Mesenteric fat pad (tissue), 1 donor: Measurements from ENCODE around the gene ZNF646. TPM values are rescaled to one million over a fixed set of nuclear protein-coding genes. Genes with fewer than 3 reads are reported as not detected.
A peak's percentile ranks its signal among the peaks of the same experiment; 100 is the strongest.

Experiments
- DNase-seq: peaks from one replicate; pipeline ENCODE4 v3.0.0-alpha.2; 2020; ENCODE audit warnings: low spot score
- total RNA-seq: library from RNA; stranded (reverse); fragmentation: NEBNext Ultra II Directional; extraction: Animal tissue kit (Norgen Biotek cat#: 25700); gene quantifications from one replicate; pipeline ENCODE4 v1.2.1, GENCODE V29; 2021
- donor health status: DM: yes; HTN: yes; CAD: no.

ZNF646 gene
- total RNA-seq, 1 donor from 2014 or later: 11.9 TPM

GRCh38 chr16:31106509-31107464 is 32.6 kb downstream of the ZNF646 start:
- no peak for DNase-seq

- DNase-seq: no peak
Measured at GRCh38 chr16:31107465-31107867, 33.2 kb downstream of the ZNF646 start.

- no peak for DNase-seq
Measured at GRCh38 chr16:31108035-31108793, 34.0 kb downstream of the ZNF646 start, which contains the start of gene BCKDK. TSS of gene BCKDK (plus strand) at chr16:31108386. CDS start at chr16:31109224, 838 bp downstream.

- DNase-seq: no peak
Measured at GRCh38 chr16:31108794-31109558, 34.8 kb downstream of the ZNF646 start.

- no peak for DNase-seq
Measured at GRCh38 chr16:31109622-31110021, 35.4 kb downstream of the ZNF646 start.

GRCh38 chr16:31110106-31111034 is 36.1 kb downstream of the ZNF646 start:
- DNase-seq: no peak

GRCh38 chr16:31111881-31112466 is 37.8 kb downstream of the ZNF646 start:
- DNase-seq: no peak

- DNase-seq: no peak
Measured at GRCh38 chr16:31112711-31113110, 38.5 kb downstream of the ZNF646 start.

- no peak for DNase-seq
Measured at GRCh38 chr16:31113121-31114120, 39.2 kb downstream of the ZNF646 start.

GRCh38 chr16:31114468-31114867 is 40.2 kb downstream of the ZNF646 start:
- no peak for DNase-seq

- DNase-seq: peak; percentile 100
Measured at GRCh38 chr16:31117384-31118222, 43.4 kb downstream of the ZNF646 start, which contains the start of gene KAT8. TSS of gene KAT8 (plus strand) at chr16:31117664. CDS start at chr16:31117682, 18 bp downstream.

GRCh38 chr16:31118223-31119155 is 44.3 kb downstream of the ZNF646 start:
- no peak for DNase-seq

GRCh38 chr16:31120129-31120528 is 45.9 kb downstream of the ZNF646 start:
- DNase-seq: no peak

- no peak for DNase-seq
Measured at GRCh38 chr16:31125844-31126243, 51.6 kb downstream of the ZNF646 start.

- no peak for DNase-seq
Measured at GRCh38 chr16:31127182-31127581, 53.0 kb downstream of the ZNF646 start.
